HEK293 (cell line): ENCODE measurements around the gene IGF1R.

ENCODE experiments used
- CTCF ChIA-PET: fragments of 350-600 bp; formaldehyde crosslinking; extraction: SDS; loops from one replicate; lab custom pipeline; 2021; ENCODE audit warnings: antibody characterized with exemption; lab: Yijun Ruan, JAX
- POLR2A ChIA-PET: fragments of 300-600 bp; formaldehyde crosslinking; extraction: SDS; loops from one replicate; lab custom pipeline; 2020; ENCODE audit warnings: antibody characterized with exemption, inconsistent platforms; lab: Yijun Ruan, JAX
- H3K27ac ChIP-seq: fragments of 200-500 bp; sonication (Bioruptor generic); 2 replicates; pipeline ENCODE4 v1.5.1; 2014; ENCODE audit warnings: low read depth, low read length, control low read depth, inconsistent platforms; ENCODE audit errors: extremely low read depth
- H3K36me3 ChIP-seq, 2 experiments: fragments of 200-500 bp in 1 of 2; sonication (Bioruptor generic) in 1 of 2; 1 replicate in 1 of 2; 2 replicates in 1 of 2; pipeline ENCODE4 v1.5.1; 2014 to 2017; ENCODE audit warnings: inconsistent platforms in 2 of 2, low read length in 2 of 2; ENCODE audit not compliant: control insufficient read depth in 2 of 2, insufficient read depth in 1 of 2
- H3K4me1 ChIP-seq: fragments of 200-500 bp; sonication (Bioruptor generic); 2 replicates; pipeline ENCODE4 v1.5.1; 2014; ENCODE audit warnings: mild to moderate bottlenecking, low read length, inconsistent platforms; ENCODE audit not compliant: control insufficient read depth, insufficient read depth
- H3K4me3 ChIP-seq: 2 replicates; pipeline ENCODE4 v1.5.1; 2011; ENCODE audit warnings: low read depth, mild to moderate bottlenecking, control low read depth, low read length, moderate library complexity
- H3K9me3 ChIP-seq: fragments of 200-500 bp; sonication (Bioruptor generic); 2 replicates; pipeline ENCODE4 v1.5.1; 2014; ENCODE audit warnings: low read depth, low read length, inconsistent platforms; ENCODE audit not compliant: control insufficient read depth, insufficient read depth
- EGR2 ChIP-seq: fragments of 450-650 bp; formaldehyde crosslinking; IDR thresholded peaks from 2 replicates; pipeline ENCODE4 v1.5.1; 2016; ENCODE audit warnings: low read depth, missing biosample characterization, missing genetic modification characterization
- KLF16 ChIP-seq: fragments of 450-650 bp; formaldehyde crosslinking; IDR thresholded peaks from 2 replicates; pipeline ENCODE4 v1.5.1; 2017; ENCODE audit warnings: missing biosample characterization, missing genetic modification characterization
- MZF1 ChIP-seq: fragments of 450-650 bp; formaldehyde crosslinking; IDR thresholded peaks from 2 replicates; pipeline ENCODE4 v1.5.1; 2017; ENCODE audit warnings: missing biosample characterization, missing genetic modification characterization, borderline replicate concordance
- OSR2 ChIP-seq: fragments of 450-650 bp; formaldehyde crosslinking; IDR thresholded peaks from 2 replicates; pipeline ENCODE4 v1.5.1; 2016; ENCODE audit warnings: missing biosample characterization, missing genetic modification characterization
- OVOL3 ChIP-seq: fragments of 450-650 bp; formaldehyde crosslinking; IDR thresholded peaks from 2 replicates; pipeline ENCODE4 v1.5.1; 2016; ENCODE audit warnings: missing biosample characterization, missing genetic modification characterization
- SCRT1 ChIP-seq: fragments of 450-650 bp; formaldehyde crosslinking; IDR thresholded peaks from 2 replicates; pipeline ENCODE4 v1.5.1; 2016; ENCODE audit warnings: missing biosample characterization, missing genetic modification characterization, borderline replicate concordance
- SCRT2 ChIP-seq: fragments of 450-650 bp; formaldehyde crosslinking; IDR thresholded peaks from 2 replicates; pipeline ENCODE4 v1.5.1; 2016; ENCODE audit warnings: missing biosample characterization, missing genetic modification characterization
- SETDB1 ChIP-seq: IDR thresholded peaks from one replicate; pipeline ENCODE4 v1.6.1; 2017; ENCODE audit warnings: mild to moderate bottlenecking, low read length, moderate library complexity, mixed read lengths; ENCODE audit not compliant: insufficient read length
- SP3 ChIP-seq: fragments of 450-650 bp; formaldehyde crosslinking; IDR thresholded peaks from 2 replicates; pipeline ENCODE4 v1.5.1; 2016; ENCODE audit warnings: missing biosample characterization, missing genetic modification characterization
- ZBTB8A ChIP-seq: fragments of 450-650 bp; formaldehyde crosslinking; IDR thresholded peaks from 2 replicates; pipeline ENCODE4 v1.5.1; 2016; ENCODE audit warnings: missing biosample characterization, missing genetic modification characterization
- ZNF114 ChIP-seq: fragments of 450-650 bp; formaldehyde crosslinking; IDR thresholded peaks from 2 replicates; pipeline ENCODE4 v1.5.0; 2017; ENCODE audit warnings: missing biosample characterization, missing genetic modification characterization
- ZNF121 ChIP-seq: fragments of 450-650 bp; formaldehyde crosslinking; IDR thresholded peaks from 2 replicates; pipeline ENCODE4 v1.5.1; 2016; ENCODE audit warnings: missing biosample characterization, missing genetic modification characterization
- ZNF169 ChIP-seq: fragments of 450-650 bp; formaldehyde crosslinking; IDR thresholded peaks from 2 replicates; pipeline ENCODE4 v1.5.1; 2016; ENCODE audit warnings: missing biosample characterization, missing genetic modification characterization
- ZNF202 ChIP-seq: fragments of 450-650 bp; formaldehyde crosslinking; IDR thresholded peaks from 2 replicates; pipeline ENCODE4 v1.5.1; 2016; ENCODE audit warnings: missing biosample characterization, missing genetic modification characterization, borderline replicate concordance
- ZNF302 ChIP-seq: fragments of 450-650 bp; formaldehyde crosslinking; IDR thresholded peaks from 2 replicates; pipeline ENCODE4 v1.5.1; 2016; ENCODE audit warnings: missing biosample characterization, missing genetic modification characterization, low read depth
- ZNF354C ChIP-seq: fragments of 450-650 bp; formaldehyde crosslinking; IDR thresholded peaks from 2 replicates; pipeline ENCODE4 v1.5.1; 2016; ENCODE audit warnings: missing biosample characterization, missing genetic modification characterization, low read depth, borderline replicate concordance
- ZNF416 ChIP-seq: fragments of 450-650 bp; formaldehyde crosslinking; IDR thresholded peaks from 2 replicates; pipeline ENCODE4 v1.5.1; 2016; ENCODE audit warnings: missing biosample characterization, missing genetic modification characterization
- ZNF585B ChIP-seq: fragments of 450-650 bp; formaldehyde crosslinking; IDR thresholded peaks from 2 replicates; pipeline ENCODE4 v1.5.1; 2016; ENCODE audit warnings: missing biosample characterization, missing genetic modification characterization
- ZNF610 ChIP-seq: fragments of 450-650 bp; formaldehyde crosslinking; IDR thresholded peaks from 2 replicates; pipeline ENCODE4 v1.5.1; 2016; ENCODE audit warnings: missing biosample characterization, missing genetic modification characterization, borderline replicate concordance
- ZNF623 ChIP-seq: fragments of 450-650 bp; formaldehyde crosslinking; IDR thresholded peaks from 2 replicates; pipeline ENCODE4 v1.5.1; 2016; ENCODE audit warnings: missing biosample characterization, missing genetic modification characterization
- ZNF670 ChIP-seq: fragments of 450-650 bp; formaldehyde crosslinking; IDR thresholded peaks from 2 replicates; pipeline ENCODE4 v1.5.1; 2016; ENCODE audit warnings: missing biosample characterization, missing genetic modification characterization, low read depth
- ZNF76 ChIP-seq: fragments of 450-650 bp; formaldehyde crosslinking; IDR thresholded peaks from 2 replicates; pipeline ENCODE4; 2016; ENCODE audit warnings: low read depth, missing biosample characterization, missing genetic modification characterization, borderline replicate concordance
- ZNF768 ChIP-seq: fragments of 450-650 bp; formaldehyde crosslinking; IDR thresholded peaks from 2 replicates; pipeline ENCODE4 v1.5.1; 2018; ENCODE audit warnings: missing biosample characterization, mild to moderate bottlenecking, missing genetic modification characterization
- ZSCAN30 ChIP-seq: fragments of 450-650 bp; IDR thresholded peaks from 2 replicates; pipeline ENCODE4 v1.5.1; 2018; ENCODE audit warnings: missing biosample characterization, mild to moderate bottlenecking, missing genetic modification characterization, moderate library complexity
- TF ChIP-seq, protein P1 (sequence below): fragments of 450-650 bp; formaldehyde crosslinking; IDR thresholded peaks from 2 replicates; pipeline ENCODE4 v1.5.1; 2017; ENCODE audit warnings: missing biosample characterization, missing genetic modification characterization
- TF ChIP-seq, protein P2 (sequence below): fragments of 450-650 bp; formaldehyde crosslinking; IDR thresholded peaks from 2 replicates; pipeline ENCODE4 v1.5.1; 2016; ENCODE audit warnings: missing biosample characterization, missing genetic modification characterization, borderline replicate concordance
- TF ChIP-seq, protein P3 (sequence below): fragments of 450-650 bp; formaldehyde crosslinking; IDR thresholded peaks from 2 replicates; pipeline ENCODE4 v1.5.1; 2016; ENCODE audit warnings: missing biosample characterization, missing genetic modification characterization, low read depth

The IGF1R gene

DNA sequence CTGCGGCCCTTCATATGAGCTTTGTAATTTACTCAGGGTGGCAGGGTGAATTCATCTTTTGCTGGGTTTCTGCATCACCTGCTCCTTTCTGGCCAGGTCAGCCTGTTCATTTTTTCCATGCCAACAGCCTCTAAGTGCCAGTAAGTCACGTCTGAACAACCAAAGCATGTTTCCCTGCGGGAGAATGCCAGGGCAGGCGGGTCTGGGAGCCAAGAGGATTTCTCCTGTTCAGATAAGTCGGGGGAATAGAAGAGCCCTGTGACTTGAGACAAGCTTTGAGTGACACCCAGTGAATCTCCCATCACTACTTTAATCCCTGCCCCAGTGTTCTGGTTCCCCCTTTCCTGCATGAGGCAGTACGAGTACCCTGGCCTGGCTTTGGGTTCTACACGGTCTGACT is 206.2 kb downstream of the IGF1R start:
- Histone ChIP-seq H3K9me3 (no peaks in the 10 kb centered on the region), H3K4me1 (peaks cover 48% of the 10 kb centered on the region), H3K27ac (no peak overlapping the region)
- POLR2A ChIA-PET = no interaction called here
- TF ChIP-seq ZSCAN30 (tag by site-specific recombination) (no peak), SP3 (tag by site-specific recombination) (no peak), OVOL3 (tag by site-specific recombination) (no peak)
- TF ChIP-seq, all 188 proteins: peak for 0
- CTCF ChIA-PET = interaction anchor here (0.6 to 3.3 kb wide), 2 partner anchors 51 to 82 kb away, joined by 7 to 22 read pairs; no protein-coding TSS in a partner anchor
- Histone ChIP-seq H3K36me3 (no peaks in the 10 kb centered on the region), H3K4me3 (no peak overlapping the region)

DNA sequence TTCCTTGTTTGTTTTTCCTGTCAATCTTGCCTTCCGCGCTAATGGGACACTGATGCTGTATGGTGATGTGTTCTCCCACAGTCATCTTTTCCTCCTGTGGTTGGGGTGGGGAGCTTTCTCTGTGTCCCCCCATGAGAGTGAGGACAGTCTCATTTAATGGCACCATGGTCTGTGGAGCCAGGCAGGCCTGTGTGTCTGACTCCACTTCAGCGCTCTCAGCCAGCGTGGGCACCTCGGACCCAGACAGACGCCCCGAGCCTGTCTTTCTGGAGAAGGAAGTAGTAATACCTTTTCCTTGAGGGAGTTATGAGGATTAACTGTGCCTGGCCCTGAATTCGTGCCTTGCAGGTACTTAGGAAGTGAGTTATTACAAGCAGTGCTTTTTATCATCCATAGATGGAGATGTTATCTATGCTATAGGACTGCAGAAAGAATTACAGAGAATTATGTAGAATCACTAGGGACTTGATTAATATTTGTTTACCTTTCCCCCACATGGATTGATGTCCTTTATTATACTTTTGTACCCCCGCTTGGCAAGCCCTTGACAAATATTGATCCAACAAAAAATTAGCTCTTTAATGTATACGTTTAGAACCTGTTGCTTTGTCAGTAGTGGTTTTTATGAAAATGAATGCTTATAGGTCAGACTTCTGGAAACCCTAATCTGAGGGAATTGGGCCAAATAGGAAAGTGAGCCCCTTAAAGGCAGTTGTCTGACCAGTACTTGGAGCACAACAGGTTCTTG is 206.9 kb downstream of the IGF1R start:
- TF ChIP-seq, protein P1, sequence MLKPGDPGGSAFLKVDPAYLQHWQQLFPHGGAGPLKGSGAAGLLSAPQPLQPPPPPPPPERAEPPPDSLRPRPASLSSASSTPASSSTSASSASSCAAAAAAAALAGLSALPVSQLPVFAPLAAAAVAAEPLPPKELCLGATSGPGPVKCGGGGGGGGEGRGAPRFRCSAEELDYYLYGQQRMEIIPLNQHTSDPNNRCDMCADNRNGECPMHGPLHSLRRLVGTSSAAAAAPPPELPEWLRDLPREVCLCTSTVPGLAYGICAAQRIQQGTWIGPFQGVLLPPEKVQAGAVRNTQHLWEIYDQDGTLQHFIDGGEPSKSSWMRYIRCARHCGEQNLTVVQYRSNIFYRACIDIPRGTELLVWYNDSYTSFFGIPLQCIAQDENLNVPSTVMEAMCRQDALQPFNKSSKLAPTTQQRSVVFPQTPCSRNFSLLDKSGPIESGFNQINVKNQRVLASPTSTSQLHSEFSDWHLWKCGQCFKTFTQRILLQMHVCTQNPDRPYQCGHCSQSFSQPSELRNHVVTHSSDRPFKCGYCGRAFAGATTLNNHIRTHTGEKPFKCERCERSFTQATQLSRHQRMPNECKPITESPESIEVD (tag by site-specific recombination) = peak; percentile 35
- TF ChIP-seq, protein P2, sequence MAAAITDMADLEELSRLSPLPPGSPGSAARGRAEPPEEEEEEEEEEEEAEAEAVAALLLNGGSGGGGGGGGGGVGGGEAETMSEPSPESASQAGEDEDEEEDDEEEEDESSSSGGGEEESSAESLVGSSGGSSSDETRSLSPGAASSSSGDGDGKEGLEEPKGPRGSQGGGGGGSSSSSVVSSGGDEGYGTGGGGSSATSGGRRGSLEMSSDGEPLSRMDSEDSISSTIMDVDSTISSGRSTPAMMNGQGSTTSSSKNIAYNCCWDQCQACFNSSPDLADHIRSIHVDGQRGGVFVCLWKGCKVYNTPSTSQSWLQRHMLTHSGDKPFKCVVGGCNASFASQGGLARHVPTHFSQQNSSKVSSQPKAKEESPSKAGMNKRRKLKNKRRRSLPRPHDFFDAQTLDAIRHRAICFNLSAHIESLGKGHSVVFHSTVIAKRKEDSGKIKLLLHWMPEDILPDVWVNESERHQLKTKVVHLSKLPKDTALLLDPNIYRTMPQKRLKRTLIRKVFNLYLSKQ (tag by site-specific recombination) = no peak
- TF ChIP-seq ZNF76 (no peak), ZNF302 (tag by site-specific recombination) (no peak), ZNF121 (tag by site-specific recombination) (no peak), ZNF354C (tag by site-specific recombination) (no peak), ZBTB8A (tag by site-specific recombination) (no peak), ZNF585B (no peak), ZNF114 (tag by site-specific recombination) (no peak), ZNF169 (tag by site-specific recombination) (no peak), ZNF416 (tag by site-specific recombination) (no peak), ZNF670 (tag by site-specific recombination) (no peak), MZF1 (tag by site-specific recombination) (no peak), ZNF623 (no peak), ZNF202 (tag by site-specific recombination) (no peak), SCRT2 (tag by site-specific recombination) (peak; percentile 92), SETDB1 (no peak), EGR2 (tag by site-specific recombination) (no peak), SCRT1 (tag by site-specific recombination) (peak; percentile 37; the same call in 1 of the 2 replicates), OSR2 (tag by site-specific recombination) (no peak), ZNF610 (tag by site-specific recombination) (no peak), KLF16 (tag by site-specific recombination) (no peak), ZNF768 (tag by site-specific recombination) (no peak)
- TF ChIP-seq, protein P3, sequence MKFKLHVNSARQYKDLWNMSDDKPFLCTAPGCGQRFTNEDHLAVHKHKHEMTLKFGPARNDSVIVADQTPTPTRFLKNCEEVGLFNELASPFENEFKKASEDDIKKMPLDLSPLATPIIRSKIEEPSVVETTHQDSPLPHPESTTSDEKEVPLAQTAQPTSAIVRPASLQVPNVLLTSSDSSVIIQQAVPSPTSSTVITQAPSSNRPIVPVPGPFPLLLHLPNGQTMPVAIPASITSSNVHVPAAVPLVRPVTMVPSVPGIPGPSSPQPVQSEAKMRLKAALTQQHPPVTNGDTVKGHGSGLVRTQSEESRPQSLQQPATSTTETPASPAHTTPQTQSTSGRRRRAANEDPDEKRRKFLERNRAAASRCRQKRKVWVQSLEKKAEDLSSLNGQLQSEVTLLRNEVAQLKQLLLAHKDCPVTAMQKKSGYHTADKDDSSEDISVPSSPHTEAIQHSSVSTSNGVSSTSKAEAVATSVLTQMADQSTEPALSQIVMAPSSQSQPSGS (tag by site-specific recombination) = no peak
- Histone ChIP-seq H3K4me1 (peaks cover 51% of the 10 kb centered on the region), H3K36me3 (no peaks in the 10 kb centered on the region), H3K4me3 (no peak overlapping the region), H3K27ac (no peak overlapping the region), H3K9me3 (no peaks in the 10 kb centered on the region)
- ChIA-PET POLR2A (interaction anchor here (0.6 kb wide), 1 partner anchor 13 kb away, joined by 5 read pairs; no protein-coding TSS in a partner anchor), CTCF (interaction anchor here (0.7 to 3.6 kb wide), 7 partner anchors 27 to 271 kb away, joined by 3 to 22 read pairs (median 5); no protein-coding TSS in a partner anchor)
